ENCODE data around the gene WWC2.

Gene WWC2

DNA sequence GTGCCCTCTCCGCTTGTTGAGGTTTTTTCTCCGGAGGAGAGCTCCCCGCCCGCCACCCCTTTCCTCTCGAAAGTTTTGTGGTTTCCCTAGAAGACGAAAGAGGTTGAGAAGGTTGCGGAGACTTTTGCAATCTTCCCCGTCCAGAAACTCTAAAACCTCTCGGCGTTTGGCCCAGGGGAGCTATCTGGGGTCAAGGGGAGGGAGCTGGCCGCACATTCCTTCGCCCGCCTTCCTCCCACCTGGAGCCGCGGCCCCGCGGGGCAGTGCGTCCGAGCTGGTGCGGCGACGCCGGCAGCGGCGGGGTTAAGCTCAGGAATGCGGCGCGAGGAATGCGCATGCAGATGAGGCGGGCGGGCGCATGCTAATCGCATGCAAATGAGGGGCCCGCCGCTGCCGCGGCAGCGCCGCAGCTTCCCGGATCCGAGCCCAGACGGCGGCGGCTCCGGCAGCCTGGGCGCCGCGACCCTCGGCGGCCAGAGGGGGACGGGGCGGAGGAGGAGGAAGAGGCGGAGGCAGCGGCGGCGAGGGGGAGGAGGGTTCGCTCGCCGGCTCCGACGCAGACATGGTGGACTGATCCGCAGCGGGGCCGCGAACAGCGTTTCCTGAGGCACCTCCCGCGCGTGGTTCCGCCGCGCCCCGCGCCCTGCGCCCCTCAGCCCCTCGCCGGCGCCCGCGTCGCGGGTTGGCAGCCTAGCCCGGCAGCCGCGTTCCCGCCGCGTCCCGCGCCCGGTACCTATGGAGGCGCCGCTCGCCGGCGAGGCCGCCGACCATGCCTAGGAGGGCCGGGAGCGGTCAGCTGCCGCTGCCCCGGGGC, at the start of gene WWC2:
WWC2 (plus strand) TSS at position 535 of the 814 bp plus-strand sequence; CDS start at position 770, 235 bp downstream.
- DNase-seq (ENCODE audit: low read depth): peak; percentile 92
- peak within 1 kb of the TSS; percentile 84 for H3K4me3 ChIP-seq (ENCODE audit: low read depth, low read length)
- TF ChIP-seq, protein P1, sequence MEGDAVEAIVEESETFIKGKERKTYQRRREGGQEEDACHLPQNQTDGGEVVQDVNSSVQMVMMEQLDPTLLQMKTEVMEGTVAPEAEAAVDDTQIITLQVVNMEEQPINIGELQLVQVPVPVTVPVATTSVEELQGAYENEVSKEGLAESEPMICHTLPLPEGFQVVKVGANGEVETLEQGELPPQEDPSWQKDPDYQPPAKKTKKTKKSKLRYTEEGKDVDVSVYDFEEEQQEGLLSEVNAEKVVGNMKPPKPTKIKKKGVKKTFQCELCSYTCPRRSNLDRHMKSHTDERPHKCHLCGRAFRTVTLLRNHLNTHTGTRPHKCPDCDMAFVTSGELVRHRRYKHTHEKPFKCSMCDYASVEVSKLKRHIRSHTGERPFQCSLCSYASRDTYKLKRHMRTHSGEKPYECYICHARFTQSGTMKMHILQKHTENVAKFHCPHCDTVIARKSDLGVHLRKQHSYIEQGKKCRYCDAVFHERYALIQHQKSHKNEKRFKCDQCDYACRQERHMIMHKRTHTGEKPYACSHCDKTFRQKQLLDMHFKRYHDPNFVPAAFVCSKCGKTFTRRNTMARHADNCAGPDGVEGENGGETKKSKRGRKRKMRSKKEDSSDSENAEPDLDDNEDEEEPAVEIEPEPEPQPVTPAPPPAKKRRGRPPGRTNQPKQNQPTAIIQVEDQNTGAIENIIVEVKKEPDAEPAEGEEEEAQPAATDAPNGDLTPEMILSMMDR (conservative IDR thresholded peaks at IDR 0.05; ENCODE audit: low read depth, low read length): no peak

DNA sequence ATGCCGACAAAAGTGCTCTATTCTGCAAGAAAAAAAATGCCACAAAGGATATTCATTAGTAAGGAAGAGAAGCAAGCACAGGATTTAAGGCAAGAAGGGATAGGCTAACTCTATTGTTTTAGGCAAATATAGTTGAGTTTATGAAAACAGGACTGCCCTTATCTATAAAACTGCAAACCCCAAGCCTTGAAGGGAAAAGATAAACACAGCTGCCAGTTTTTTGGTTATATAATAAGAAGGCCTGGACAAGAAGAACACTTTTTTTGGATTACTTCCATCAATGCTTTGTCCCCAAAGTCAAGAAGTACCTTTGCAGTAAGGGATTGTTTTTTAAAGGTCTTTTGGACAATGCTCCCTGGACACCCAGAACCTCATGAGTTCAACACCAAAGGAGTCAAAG, 45.4 kb upstream of the WWC2 start:
- no peak for DNase-seq (ENCODE audit: low read depth)
- H3K4me3 ChIP-seq (ENCODE audit: low read depth, low read length): no peak overlapping the region
- TF ChIP-seq, protein P1 (conservative IDR thresholded peaks at IDR 0.05; ENCODE audit: low read depth, low read length): no peak

DNA sequence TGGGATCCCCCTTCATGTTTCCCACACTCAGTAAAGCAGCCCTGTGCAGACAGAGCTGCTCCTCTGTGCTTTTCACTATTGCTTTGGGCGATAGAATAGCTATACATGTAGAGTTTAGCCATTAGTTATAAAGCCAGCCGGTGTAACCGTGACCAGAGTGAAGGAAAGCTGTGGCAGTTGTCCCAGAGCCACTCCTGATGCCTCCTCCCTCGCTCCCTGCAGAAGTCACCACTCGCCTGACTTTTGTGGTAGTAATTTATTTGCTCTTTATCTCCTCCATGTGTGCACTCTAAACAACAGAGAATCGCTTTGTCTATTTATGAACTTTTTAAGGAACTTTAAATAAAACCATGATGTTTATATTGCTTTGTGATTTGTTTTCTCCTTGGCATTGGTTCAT, 41.8 kb upstream of the WWC2 start:
- H3K4me3 ChIP-seq (ENCODE audit: low read depth, low read length): no peak overlapping the region
- TF ChIP-seq, protein P1 (conservative IDR thresholded peaks at IDR 0.05; ENCODE audit: low read depth, low read length): no peak
- no peak for DNase-seq (ENCODE audit: low read depth)

DNA sequence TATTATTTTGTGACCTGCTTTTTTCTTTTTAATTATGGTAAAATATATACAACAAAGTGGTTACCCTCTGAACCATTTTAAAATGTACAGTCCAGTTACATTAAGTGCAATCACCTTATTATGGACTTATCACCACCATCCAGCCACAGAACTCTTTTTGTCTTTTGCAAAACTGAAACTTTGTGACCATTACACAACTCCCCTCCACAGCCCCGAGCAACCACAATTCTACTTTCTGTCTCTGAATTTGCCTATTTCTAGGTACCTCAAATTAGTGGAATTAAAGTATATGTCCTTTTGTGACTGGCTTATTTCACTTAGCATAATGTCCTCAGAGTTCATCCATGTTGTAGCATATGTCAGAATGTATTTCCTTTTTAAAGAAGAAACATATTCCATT, 39.3 kb upstream of the WWC2 start:
- TF ChIP-seq, protein P1 (conservative IDR thresholded peaks at IDR 0.05; ENCODE audit: low read depth, low read length): no peak
- DNase-seq (ENCODE audit: low read depth): no peak
- no peak overlapping the region for H3K4me3 ChIP-seq (ENCODE audit: low read depth, low read length)

DNA sequence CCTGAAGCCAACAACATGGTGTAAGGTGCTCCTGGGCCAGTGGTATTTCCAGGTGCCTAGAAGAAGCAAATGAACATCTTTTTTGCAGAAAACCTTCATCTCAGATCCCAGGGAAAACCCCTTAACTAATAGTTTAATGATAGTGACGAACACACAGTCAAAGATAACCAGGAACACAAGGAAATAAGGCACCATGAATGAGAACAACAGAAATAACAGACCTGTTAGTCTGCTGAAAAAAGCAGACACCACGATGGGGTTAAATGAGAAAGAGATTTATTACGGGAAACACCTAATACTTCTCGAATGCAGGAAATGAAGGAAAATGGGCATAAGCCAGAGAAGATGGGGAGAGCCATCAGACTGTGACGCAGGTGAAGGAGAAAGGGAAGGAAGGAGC, 30.6 kb upstream of the WWC2 start:
- no peak for DNase-seq (ENCODE audit: low read depth)
- TF ChIP-seq, protein P1 (conservative IDR thresholded peaks at IDR 0.05; ENCODE audit: low read depth, low read length): no peak
- no peak overlapping the region for H3K4me3 ChIP-seq (ENCODE audit: low read depth, low read length)

DNA sequence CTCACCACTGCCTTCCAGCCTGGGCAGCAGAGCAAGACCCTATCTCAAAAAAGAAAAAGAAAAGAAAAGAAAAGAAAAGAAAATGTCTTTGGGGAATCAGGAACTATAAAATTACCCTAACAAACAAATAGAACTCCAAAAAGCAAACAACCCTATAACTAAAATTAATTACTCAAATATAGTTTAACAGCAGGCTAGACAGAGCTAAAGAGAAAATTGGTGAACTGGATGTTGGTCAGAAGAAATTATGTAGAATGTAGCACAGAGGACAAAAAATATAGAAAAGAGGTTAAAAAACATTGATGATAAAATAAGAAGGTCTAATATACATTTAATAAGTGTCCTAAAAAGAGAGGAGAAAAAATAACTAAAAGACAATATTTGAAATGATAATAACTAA, 27.8 kb upstream of the WWC2 start:
- DNase-seq (ENCODE audit: low read depth): no peak
- TF ChIP-seq, protein P1 (conservative IDR thresholded peaks at IDR 0.05; ENCODE audit: low read depth, low read length): no peak
- no peak overlapping the region for H3K4me3 ChIP-seq (ENCODE audit: low read depth, low read length)

DNA sequence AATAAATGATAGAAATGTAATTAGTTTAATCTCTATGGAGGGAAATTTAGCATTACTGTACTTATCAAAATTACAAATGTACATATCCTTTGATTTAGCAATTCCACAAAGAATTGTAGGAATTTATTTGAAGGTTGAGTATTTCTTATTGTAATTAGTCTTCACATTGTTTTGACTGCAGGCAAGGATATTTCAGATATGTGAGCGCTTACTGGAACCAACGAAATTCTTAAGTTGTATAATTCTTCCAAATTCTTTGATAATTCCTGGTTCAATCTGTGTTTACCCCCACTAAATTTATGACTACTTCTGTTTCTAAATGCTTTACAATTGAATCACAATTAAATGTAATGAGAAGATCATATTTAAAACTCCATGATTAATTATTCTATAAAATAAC, 26.9 kb upstream of the WWC2 start:
- no peak for DNase-seq (ENCODE audit: low read depth)
- TF ChIP-seq, protein P1 (conservative IDR thresholded peaks at IDR 0.05; ENCODE audit: low read depth, low read length): no peak
- H3K4me3 ChIP-seq (ENCODE audit: low read depth, low read length): no peak overlapping the region

All from choroid plexus epithelial cell (primary cell).